NCI-H460 (cell line): ENCODE data around the gene TBC1D16. TPM values are rescaled to one million over a fixed set of nuclear protein-coding genes. Genes with fewer than 3 reads are reported as not detected.
A peak's percentile ranks its signal among the peaks of the same experiment; 100 is the strongest.
"Not testable (repeated sequence)": the region's sequence is repeated elsewhere in the genome, so short reads cannot be mapped to it uniquely, and the experiment has no call there.

ENCODE experiments used
- DNase-seq: peaks from one replicate; pipeline ENCODE4 v3.0.0-alpha.2; 2016; ENCODE audit warnings: low read depth; ENCODE audit errors: extremely low read depth
- total RNA-seq: library from RNA; depleted of rRNA; stranded (reverse); fragments of >200 nt; shearing (Covaris generic); gene quantifications from 2 replicates; pipeline ENCODE4 v1.2.3, GENCODE V29; 2014

The TBC1D16 gene
- total RNA-seq, 1 experiment from 2014 or later, result 12.4 TPM

- DNase-seq, result no peak
Measured at GRCh38 chr17:79977708-79978547, 57.7 kb downstream of the TBC1D16 start.

- DNase-seq, result no peak
Measured at GRCh38 chr17:79977161-79977631, 58.5 kb downstream of the TBC1D16 start.

- no peak for DNase-seq
Measured at GRCh38 chr17:79976451-79976850, 59.2 kb downstream of the TBC1D16 start.

GRCh38 chr17:79975498-79976134 lies 60.1 kb downstream of the TBC1D16 start:
- no peak for DNase-seq

DNA sequence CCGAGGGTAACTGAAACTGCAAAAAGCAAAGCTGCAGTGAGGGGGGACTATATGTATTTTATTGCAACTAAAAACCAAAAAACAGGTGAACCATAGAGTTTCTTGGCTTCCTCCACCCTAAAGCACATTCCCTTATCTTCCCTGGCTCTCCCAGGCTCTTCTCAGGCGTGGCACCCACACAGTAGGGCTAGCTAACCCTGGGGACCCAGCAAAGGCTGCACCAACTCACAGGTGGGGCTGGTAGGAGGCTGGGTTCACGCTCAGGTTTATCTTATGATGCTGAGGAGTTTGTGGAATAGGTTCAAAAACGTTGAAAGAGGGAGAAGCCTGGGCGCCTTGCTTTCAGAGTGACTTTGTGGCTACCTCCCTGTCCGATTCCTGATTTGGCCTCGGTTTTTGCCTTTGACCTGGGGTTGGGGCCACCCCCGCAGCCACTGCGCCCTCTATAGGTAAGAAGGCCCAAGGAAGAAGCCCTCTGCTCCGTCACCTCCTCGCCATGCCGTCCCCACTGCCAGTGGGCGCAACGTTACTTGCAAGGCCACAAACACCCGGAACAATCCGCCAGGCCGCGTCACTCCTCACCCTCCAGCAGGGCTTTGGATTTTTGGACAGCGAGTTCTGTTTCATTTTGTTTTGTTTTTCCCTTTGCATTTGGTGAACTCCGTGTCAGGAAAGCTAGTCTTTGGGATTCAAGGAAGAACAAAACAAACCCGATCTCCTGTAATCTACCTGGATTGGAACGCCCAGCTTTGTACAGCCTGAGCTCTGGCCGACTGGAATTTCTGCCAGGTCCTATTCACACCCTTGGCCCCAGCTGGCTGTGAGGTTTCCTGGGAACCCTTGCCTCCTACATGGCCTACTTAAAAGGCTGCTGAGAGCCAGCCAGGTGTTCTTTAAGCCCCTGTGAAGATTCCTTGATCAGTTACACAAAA lies 60.8 kb downstream of the TBC1D16 start:
- DNase-seq, result no peak

DNA sequence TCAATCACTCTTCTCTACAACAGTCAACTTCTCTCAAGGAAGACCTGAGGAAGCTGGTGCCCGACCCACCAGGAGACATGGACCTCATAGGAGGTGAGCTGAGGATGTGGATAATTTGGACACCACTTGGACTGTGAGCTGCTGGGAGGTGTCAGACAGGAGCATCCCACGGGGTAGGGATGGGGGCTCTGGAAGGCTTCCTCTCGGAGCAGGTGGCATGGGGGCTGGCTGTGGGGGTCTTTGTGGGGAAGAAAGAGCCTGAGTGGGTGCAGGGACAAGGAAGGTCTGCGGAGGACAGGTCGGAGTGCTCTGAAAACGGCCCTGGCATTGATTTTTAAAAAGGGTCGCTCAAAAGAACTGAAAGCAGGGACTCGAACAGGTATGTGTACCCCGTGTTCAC lies 64.0 kb downstream of the TBC1D16 start:
- no peak for DNase-seq

DNA sequence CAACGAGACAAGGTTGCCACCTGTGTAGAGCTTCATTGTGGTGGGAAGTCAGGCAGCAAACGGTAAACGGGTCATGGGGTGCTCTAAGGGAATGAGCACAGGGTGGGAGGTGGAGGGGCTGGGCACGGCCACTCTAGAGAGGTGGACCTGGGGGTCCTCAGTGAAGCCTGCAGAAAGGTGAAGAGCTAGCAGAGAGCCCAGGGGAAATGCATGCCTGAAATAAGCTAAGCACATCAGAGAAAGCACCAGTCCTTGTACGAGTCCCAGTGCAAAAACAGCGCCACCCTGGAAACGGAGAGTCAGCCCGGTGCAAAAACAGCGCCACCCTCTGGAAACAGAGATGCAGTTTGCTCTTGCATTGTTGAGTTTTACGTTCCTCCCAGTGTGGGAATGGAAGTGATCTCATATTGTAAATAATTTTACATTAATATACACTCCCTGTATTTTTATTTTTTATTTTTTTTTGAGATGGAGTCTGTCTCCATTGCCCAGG lies 65.0 kb downstream of the TBC1D16 start:
- peak; percentile 51 for DNase-seq

DNA sequence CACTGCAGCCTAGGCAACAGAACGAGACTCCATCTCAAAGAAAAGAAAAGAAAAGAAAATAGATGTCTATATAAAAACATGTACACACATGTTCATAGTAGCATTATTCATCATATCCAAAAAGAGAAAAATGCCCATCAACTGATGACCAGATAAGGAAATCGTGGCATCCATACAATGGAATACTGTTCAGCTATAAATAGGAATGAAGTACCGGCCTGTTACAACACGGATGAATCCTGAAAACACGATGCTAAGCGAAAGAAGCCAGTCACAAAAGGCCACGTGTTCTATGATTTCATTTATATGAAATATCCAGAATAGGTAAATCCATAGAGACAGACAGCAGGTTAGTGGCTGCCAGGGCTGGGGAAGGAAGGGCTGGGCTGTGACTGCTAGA lies 65.8 kb downstream of the TBC1D16 start:
- DNase-seq, result no peak

DNA sequence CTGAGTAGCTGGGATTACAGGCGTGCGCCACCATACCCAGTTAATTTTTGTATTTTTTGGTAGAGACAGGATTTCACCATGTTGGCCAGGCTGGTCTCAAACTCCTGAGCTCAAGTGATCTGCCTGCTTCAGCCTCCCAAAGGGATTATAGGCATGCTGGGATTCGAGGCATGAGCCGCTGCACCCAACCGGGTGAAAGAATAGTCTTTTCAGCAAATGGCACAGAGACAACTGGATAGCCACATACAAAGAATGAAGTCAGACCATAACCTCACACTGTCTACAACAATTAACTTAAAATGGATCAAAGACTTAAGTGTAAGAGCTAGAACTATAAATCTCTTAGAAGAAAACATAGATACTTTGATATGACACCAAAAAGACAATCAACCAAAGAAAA lies 67.6 kb downstream of the TBC1D16 start:
- no peak for DNase-seq

GRCh38 chr17:79966681-79967080 lies 69.0 kb downstream of the TBC1D16 start:
- no peak for DNase-seq

DNA sequence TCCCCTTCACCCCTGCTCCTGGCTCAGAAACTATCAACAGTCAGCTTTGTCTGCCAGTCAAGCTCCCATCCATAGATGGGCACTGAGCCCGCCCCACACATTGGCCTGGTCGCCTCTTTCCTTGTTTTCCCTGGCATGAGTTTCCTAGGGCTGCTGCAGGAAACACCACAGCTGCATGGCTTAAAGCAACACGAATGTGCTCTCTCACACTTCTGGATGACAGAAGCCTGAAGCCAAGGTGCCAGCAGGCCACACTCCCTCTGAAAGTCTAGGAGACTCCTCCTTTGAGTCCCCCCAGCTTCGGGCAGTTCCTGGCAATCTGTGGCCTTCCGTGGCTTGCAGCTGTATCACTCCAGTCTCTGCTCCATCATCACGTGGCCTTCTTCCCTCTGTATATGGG lies 69.9 kb downstream of the TBC1D16 start:
- no peak for DNase-seq

GRCh38 chr17:79962467-79962866 lies 73.2 kb downstream of the TBC1D16 start:
- not testable (repeated sequence) for DNase-seq

DNA sequence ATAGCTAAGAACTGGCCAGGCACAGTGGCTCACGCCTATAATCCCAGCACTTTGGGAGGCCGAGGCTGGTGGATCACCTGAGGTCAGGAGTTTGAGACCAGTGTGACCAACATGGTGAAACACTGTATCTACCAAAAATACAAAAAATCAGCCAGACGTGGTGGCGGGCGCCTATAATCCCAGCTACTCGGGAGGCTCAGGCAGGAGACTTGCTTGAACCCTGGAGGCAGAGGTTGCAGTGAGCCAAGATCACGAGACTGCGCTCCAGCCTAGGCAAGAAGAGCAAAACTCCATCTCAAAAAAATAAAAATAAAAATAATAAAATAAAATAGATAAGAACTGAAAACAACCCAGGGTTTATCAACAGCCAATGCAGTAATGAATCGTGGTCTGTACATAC lies 74.1 kb downstream of the TBC1D16 start:
- DNase-seq, result not testable (repeated sequence)

- no peak for DNase-seq
Measured at GRCh38 chr17:79960788-79961522, 74.7 kb downstream of the TBC1D16 start.

GRCh38 chr17:79959042-79959441 lies 76.6 kb downstream of the TBC1D16 start:
- no peak for DNase-seq

DNA sequence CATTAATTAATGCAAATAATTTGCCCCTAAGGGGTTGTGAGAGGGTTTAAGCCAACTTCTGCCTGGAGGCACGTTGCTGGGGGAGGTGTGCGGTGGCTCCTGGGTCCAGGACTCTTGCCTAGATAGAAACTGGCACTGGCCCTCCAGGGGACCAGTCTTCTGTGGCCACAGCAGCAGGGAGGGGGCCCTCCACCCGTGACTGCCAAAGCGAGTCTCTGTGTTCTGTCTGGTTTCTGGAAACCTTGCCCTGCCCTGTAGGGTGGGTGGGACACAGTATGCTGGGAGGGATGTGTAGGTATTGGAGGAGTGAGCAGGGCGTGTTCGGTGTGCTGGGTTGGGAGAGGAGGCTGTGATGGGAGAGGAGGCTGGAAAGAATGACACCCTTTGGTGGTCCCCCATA lies 78.8 kb downstream of the TBC1D16 start:
- no peak for DNase-seq

- not testable (repeated sequence) for DNase-seq
Measured at GRCh38 chr17:79956441-79956735, 79.3 kb downstream of the TBC1D16 start.

DNA sequence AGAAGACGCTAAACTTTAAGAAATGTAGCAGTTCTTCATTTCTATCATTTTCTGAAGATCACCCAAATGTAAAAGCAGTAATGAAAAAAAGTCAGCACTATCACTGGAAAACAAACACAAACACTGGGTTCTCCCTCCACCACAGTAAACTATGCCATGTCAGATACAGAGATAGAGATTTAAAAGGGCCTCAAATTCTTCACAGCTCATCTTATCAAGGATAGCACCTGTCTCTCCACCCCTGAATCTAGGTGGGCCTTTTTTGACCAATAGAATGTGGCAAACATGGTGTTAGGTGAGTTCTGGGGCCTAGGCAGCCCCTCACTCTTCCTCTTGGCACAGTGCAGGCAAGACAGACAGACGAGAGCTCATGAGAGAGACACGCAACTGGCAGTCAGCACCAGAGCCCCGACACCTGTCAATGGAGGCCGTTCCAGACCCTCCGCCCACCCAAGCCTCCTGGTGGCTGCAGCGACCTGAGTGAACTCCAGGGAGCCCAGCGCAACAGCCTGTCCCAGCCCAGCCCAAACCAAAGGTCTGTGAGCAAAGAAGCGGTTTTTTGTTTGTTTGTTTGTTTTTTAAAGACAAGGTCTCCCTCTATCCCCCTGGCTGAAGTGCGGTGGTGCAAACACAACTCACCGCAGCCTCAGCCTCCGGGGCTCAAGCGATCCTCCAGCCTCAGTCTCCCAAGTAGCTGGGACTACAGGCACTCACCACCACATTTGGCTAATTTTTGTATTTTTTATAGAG lies 79.8 kb downstream of the TBC1D16 start:
- DNase-seq, result no peak

- no peak for DNase-seq
Measured at GRCh38 chr17:79955167-79955549, 80.5 kb downstream of the TBC1D16 start.
